SK-N-SH (cell line): ENCODE data around the gene TMEM131L. TPM values are rescaled to one million over a fixed set of nuclear protein-coding genes. Genes with fewer than 3 reads are reported as not detected.
A peak's percentile ranks its signal among the peaks of the same experiment; 100 is the strongest.

Experiments used
- CTCF ChIA-PET: fragments of 300-600, 350-600 bp; formaldehyde crosslinking; extraction: SDS; loops from one replicate; lab custom pipeline; 2021; lab: Yijun Ruan, JAX
- POLR2A ChIA-PET: fragments of 350-600 bp; sonication (Branson Sonifier 250); formaldehyde crosslinking; extraction: SDS; loops from one replicate; lab custom pipeline; 2020; ENCODE audit warnings: antibody characterized with exemption, inconsistent platforms; lab: Yijun Ruan, JAX
- DNase-seq: peaks from one replicate; pipeline ENCODE4 v3.0.0; 2012
- H2AFZ ChIP-seq: fragments of 200-600 bp; sonication (generic); 2 replicates; pipeline ENCODE4 v1.8.1; 2016; ENCODE audit warnings: antibody characterized with exemption, mild to moderate bottlenecking, low read depth
- H3F3A ChIP-seq: fragments of 200-600 bp; sonication (generic); replicated peaks from 2 replicates; pipeline ENCODE3; 2016; ENCODE audit warnings: antibody characterized with exemption, mild to moderate bottlenecking; ENCODE audit not compliant: insufficient read depth
- H3K27ac ChIP-seq, 2 experiments: fragments of 200-500 bp in 1 of 2; fragments of 200-600 bp in 1 of 2; sonication (Bioruptor generic) in 1 of 2; sonication (generic), shearing (Covaris generic) in 1 of 2; 2 replicates each; pipeline versions ENCODE4 v1.5.1 to v1.6.1; 2014 to 2016; ENCODE audit warnings: low read depth in 2 of 2, inconsistent platforms in 1 of 2, low read length in 1 of 2, mild to moderate bottlenecking in 1 of 2, mixed read lengths in 1 of 2
- H3K27me3 ChIP-seq: fragments of 200-600 bp; sonication (generic), shearing (Covaris generic); 2 replicates; pipeline ENCODE4 v1.6.1; 2016; ENCODE audit warnings: mixed run types; ENCODE audit not compliant: insufficient read depth
- H3K36me3 ChIP-seq, 2 experiments: fragments of 200-500 bp in 1 of 2; fragments of 200-600 bp in 1 of 2; sonication (Bioruptor generic) in 1 of 2; sonication (generic) in 1 of 2; replicated peaks in 1 of 2; 2 replicates each; pipeline versions ENCODE3 to v1.5.1; 2014 to 2016; ENCODE audit warnings: low read length in 1 of 2, mild to moderate bottlenecking in 1 of 2; ENCODE audit not compliant: insufficient read depth in 2 of 2, control insufficient read depth in 1 of 2
- H3K4me1 ChIP-seq, 2 experiments: fragments of 200-500 bp in 1 of 2; fragments of 200-600 bp in 1 of 2; sonication (Bioruptor generic) in 1 of 2; sonication (generic), shearing (Covaris generic) in 1 of 2; 2 replicates each; pipeline versions ENCODE4 v1.5.1 to v1.6.1; 2014 to 2016; ENCODE audit warnings: low read depth in 1 of 2, low read length in 1 of 2, mixed run types in 1 of 2; ENCODE audit not compliant: insufficient read depth in 2 of 2, control insufficient read depth in 1 of 2
- H3K4me2 ChIP-seq: fragments of 200-600 bp; sonication (generic), shearing (Covaris generic); 2 replicates; pipeline ENCODE4 v1.6.1; 2017; ENCODE audit warnings: mixed run types
- H3K4me3 ChIP-seq, 2 experiments: fragments of 200-500 bp in 1 of 2; fragments of 200-600 bp in 1 of 2; sonication (Bioruptor generic) in 1 of 2; sonication (generic), shearing (Covaris generic) in 1 of 2; 2 replicates each; pipeline versions ENCODE4 v1.5.1 to v1.8.1; 2014 to 2016; ENCODE audit warnings: low read depth in 2 of 2, inconsistent platforms in 1 of 2, low read length in 1 of 2, mild to moderate bottlenecking in 1 of 2, mixed read lengths in 1 of 2, moderate library complexity in 1 of 2
- H3K79me2 ChIP-seq: fragments of 200-600 bp; sonication (generic); 2 replicates; pipeline ENCODE4 v1.8.1; 2017; ENCODE audit warnings: mild to moderate bottlenecking; ENCODE audit not compliant: insufficient read depth
- H3K9ac ChIP-seq: fragments of 200-600 bp; sonication (generic); 2 replicates; pipeline ENCODE4 v1.6.1; 2017; ENCODE audit warnings: mixed run types
- H3K9me2 ChIP-seq: fragments of 200-600 bp; sonication (generic); 2 replicates; pipeline ENCODE4 v1.6.1; 2017; ENCODE audit warnings: mixed run types
- H3K9me3 ChIP-seq: fragments of 200-600 bp; sonication (generic); 2 replicates; pipeline ENCODE4 v1.6.1; 2017; ENCODE audit warnings: mixed run types, mild to moderate bottlenecking, moderate library complexity
- H4K20me1 ChIP-seq: fragments of 200-600 bp; sonication (generic); 2 replicates; pipeline ENCODE4 v1.6.1; 2017; ENCODE audit warnings: mild to moderate bottlenecking, mixed run types; ENCODE audit not compliant: insufficient read depth
- CHD2 ChIP-seq: fragments of 150-350 bp; IDR thresholded peaks from 2 replicates; pipeline ENCODE4 v1.6.1; 2018; ENCODE audit warnings: low read length; ENCODE audit not compliant: partially characterized antibody
- ELF1 ChIP-seq: IDR thresholded peaks from 2 replicates; pipeline ENCODE4 v1.4.0; 2012
- EZH2phosphoT487 ChIP-seq: fragments of 200-600 bp; sonication (generic); IDR thresholded peaks from 2 replicates; pipeline ENCODE4 v1.6.1; 2017; ENCODE audit warnings: low read depth, mixed run types, mild to moderate bottlenecking, antibody characterized with exemption, moderate library complexity, borderline replicate concordance
- FOSL2 ChIP-seq: IDR thresholded peaks from 2 replicates; pipeline ENCODE4 v1.4.0; 2012; ENCODE audit warnings: low read depth, mild to moderate bottlenecking, moderate library complexity, borderline replicate concordance
- JUND ChIP-seq: IDR thresholded peaks from 2 replicates; pipeline ENCODE4 v1.4.0; 2012
- MXI1 ChIP-seq: IDR thresholded peaks from 2 replicates; pipeline ENCODE4 v1.6.1; 2012; ENCODE audit warnings: mild to moderate bottlenecking, low read depth, low read length, improper control_type of control experiment
- NFIC ChIP-seq: IDR thresholded peaks from 2 replicates; pipeline ENCODE4 v1.4.0; 2012; ENCODE audit warnings: borderline replicate concordance
- NRF1 ChIP-seq: IDR thresholded peaks from 2 replicates; pipeline ENCODE4 v1.6.1; 2012; ENCODE audit warnings: low read depth, mild to moderate bottlenecking, low read length
- PBX3 ChIP-seq: IDR thresholded peaks from 2 replicates; pipeline ENCODE4; 2012
- POLR2AphosphoS5 ChIP-seq: IDR thresholded peaks from 2 replicates; pipeline ENCODE4 v1.6.1; 2012; ENCODE audit warnings: low read depth, low read length
- RAD21 ChIP-seq: IDR thresholded peaks from 2 replicates; pipeline ENCODE4 v1.6.1; 2012; ENCODE audit warnings: mild to moderate bottlenecking, low read length
- RCOR1 ChIP-seq: fragments of 150-350 bp; IDR thresholded peaks from 2 replicates; pipeline ENCODE4 v1.6.1; 2017; ENCODE audit warnings: antibody characterized with exemption, low read length
- RXRA ChIP-seq: IDR thresholded peaks from 2 replicates; pipeline ENCODE4 v1.4.0; 2012; ENCODE audit warnings: low read depth, mild to moderate bottlenecking, borderline replicate concordance
- TAF1 ChIP-seq: IDR thresholded peaks from 2 replicates; pipeline ENCODE4 v1.6.1; 2012; ENCODE audit warnings: low read depth, mild to moderate bottlenecking, low read length, moderate library complexity, borderline replicate concordance
- TCF12 ChIP-seq: IDR thresholded peaks from 2 replicates; pipeline ENCODE4 v1.4.0; 2012
- USF2 ChIP-seq: fragments of 150-350 bp; IDR thresholded peaks from 2 replicates; pipeline ENCODE4 v1.6.1; 2017; ENCODE audit warnings: antibody characterized with exemption, low read length, low read depth, borderline replicate concordance
- YY1 ChIP-seq: IDR thresholded peaks from 2 replicates; pipeline ENCODE4 v1.4.0; 2012; ENCODE audit warnings: low read depth, mild to moderate bottlenecking
- WGBS: methylation state at CpG from one replicate; pipeline ENCODE4 v1.1.6; 2017; ENCODE audit warnings: low lambda C conversion rate; 5-methylcytosine and 5-hydroxymethylcytosine counted together
- polyA plus RNA-seq, 3 experiments: library from polyadenylated mRNA; depleted of rRNA; stranded (reverse); fragments of >200 nt; gene quantifications; 2 replicates each; pipeline ENCODE4 v1.2.3, GENCODE V29; 2012
- TF ChIP-seq, protein P1 (sequence below): IDR thresholded peaks from 2 replicates; pipeline ENCODE4 v1.4.0; 2012; ENCODE audit warnings: low read depth, borderline replicate concordance
- TF ChIP-seq, protein P2 (sequence below): IDR thresholded peaks from 2 replicates; pipeline ENCODE4 v1.4.0; 2012; ENCODE audit warnings: low read depth, borderline replicate concordance

The TMEM131L gene
- polyA plus RNA-seq, 1 of the 3 experiments (the other 2 are of a cell fraction): 6.2 TPM

DNA sequence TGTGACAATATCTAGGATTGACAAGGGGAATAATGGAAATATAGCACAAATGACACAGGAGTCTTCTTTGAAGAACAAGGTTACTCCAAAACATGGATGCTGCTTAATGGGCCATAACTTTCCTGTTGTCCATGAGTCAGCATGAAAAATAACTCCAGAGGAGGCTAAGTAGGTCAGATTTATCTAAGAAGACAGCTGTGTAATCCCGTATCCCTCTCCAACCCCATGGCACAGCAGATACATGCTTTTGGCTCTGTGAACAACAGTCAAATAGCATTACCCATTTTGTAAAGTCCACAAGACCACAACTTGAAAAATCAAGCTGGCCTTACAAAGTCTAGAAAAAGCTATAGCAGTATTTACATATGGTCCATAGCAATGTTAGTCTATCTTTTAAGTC, 2.1 kb upstream of the TMEM131L start:
- Histone ChIP-seq H3K27me3 (no peaks in the 10 kb centered on the region), H3K36me3 (no peaks in the 10 kb centered on the region), H3K4me3 (no peak overlapping the region), H2AFZ (no peak overlapping the region), H3K27ac (peak overlapping the region in 1 of 2 experiments; percentile 34; a peak in 1 of 4 replicates), H3K9me2 (no peaks in the 10 kb centered on the region), H3K4me2 (no peak overlapping the region), H3K79me2 (peaks cover 23% of the 10 kb centered on the region), H3K9me3 (no peaks in the 10 kb centered on the region), H3K4me1 (peaks cover 26 to 30% of the 10 kb centered on the region in 2 experiments), H3K9ac (no peak overlapping the region), H4K20me1 (no peaks in the 10 kb centered on the region), H3F3A (peaks cover 9% of the 10 kb centered on the region)
- TF ChIP-seq POLR2AphosphoS5 (no peak), CHD2 (no peak), PBX3 (peak; percentile 54), TCF12 (0 out of 2 replicates have a peak, but pooled peaks have one; percentile 8), RAD21 (no peak), JUND (0 out of 2 replicates have a peak, but pooled peaks have one; percentile 5), FOSL2 (peak; percentile 21; the same call in 1 of the 2 replicates), EZH2phosphoT487 (no peak)
- WGBS: 58% methylated on average over 1 of the region's 1 CpG
- POLR2A ChIA-PET: no interaction called here
- CTCF ChIA-PET: interaction anchor here (1.0 to 1.1 kb wide), 2 partner anchors 42 to 110 kb away, joined by 3 to 4 read pairs; no protein-coding TSS in a partner anchor
- DNase-seq: no peak

GRCh38 chr4:153465140-153465539, 1.0 kb upstream of the TMEM131L start:
- CTCF ChIA-PET: interaction anchor here (0.7 to 2.5 kb wide), 8 partner anchors 12 to 322 kb away, joined by 3 to 18 read pairs (median 5); partner anchors contain the start of gene MND1
- DNase-seq: no peak
- H3K4me3 ChIP-seq: no peak overlapping the region; a peak in 1 of 4 replicates

More at GRCh38 chr4:153465140-153465539, 1.0 kb upstream of the TMEM131L start:
- Histone ChIP-seq H3K79me2 (peaks cover 33% of the 10 kb centered on the region), H3K9ac (no peak overlapping the region), H3K36me3 (no peaks in the 10 kb centered on the region), H3K9me3 (no peaks in the 10 kb centered on the region), H4K20me1 (no peaks in the 10 kb centered on the region), H3K4me1 (peaks cover 26 to 31% of the 10 kb centered on the region in 2 experiments), H3K27ac (peak overlapping the region in 1 of 2 experiments; percentile 90; a peak in 2 of 4 replicates), H3F3A (peaks cover 9% of the 10 kb centered on the region), H3K9me2 (no peaks in the 10 kb centered on the region), H3K27me3 (no peaks in the 10 kb centered on the region), H3K4me2 (peak overlapping the region; percentile 97), H2AFZ (peak overlapping the region; percentile 94; the same call in 1 of the 2 replicates)
- WGBS: 79% methylated on average over 4 of the region's 4 CpGs
- no peak for TF ChIP-seq RXRA
- TF ChIP-seq ELF1: no peak
- no peak for TF ChIP-seq NRF1
- TF ChIP-seq NFIC: no peak
- no peak for TF ChIP-seq RCOR1
- TF ChIP-seq, protein P1, sequence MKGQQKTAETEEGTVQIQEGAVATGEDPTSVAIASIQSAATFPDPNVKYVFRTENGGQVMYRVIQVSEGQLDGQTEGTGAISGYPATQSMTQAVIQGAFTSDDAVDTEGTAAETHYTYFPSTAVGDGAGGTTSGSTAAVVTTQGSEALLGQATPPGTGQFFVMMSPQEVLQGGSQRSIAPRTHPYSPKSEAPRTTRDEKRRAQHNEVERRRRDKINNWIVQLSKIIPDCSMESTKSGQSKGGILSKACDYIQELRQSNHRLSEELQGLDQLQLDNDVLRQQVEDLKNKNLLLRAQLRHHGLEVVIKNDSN: no peak
- TF ChIP-seq, protein P2, sequence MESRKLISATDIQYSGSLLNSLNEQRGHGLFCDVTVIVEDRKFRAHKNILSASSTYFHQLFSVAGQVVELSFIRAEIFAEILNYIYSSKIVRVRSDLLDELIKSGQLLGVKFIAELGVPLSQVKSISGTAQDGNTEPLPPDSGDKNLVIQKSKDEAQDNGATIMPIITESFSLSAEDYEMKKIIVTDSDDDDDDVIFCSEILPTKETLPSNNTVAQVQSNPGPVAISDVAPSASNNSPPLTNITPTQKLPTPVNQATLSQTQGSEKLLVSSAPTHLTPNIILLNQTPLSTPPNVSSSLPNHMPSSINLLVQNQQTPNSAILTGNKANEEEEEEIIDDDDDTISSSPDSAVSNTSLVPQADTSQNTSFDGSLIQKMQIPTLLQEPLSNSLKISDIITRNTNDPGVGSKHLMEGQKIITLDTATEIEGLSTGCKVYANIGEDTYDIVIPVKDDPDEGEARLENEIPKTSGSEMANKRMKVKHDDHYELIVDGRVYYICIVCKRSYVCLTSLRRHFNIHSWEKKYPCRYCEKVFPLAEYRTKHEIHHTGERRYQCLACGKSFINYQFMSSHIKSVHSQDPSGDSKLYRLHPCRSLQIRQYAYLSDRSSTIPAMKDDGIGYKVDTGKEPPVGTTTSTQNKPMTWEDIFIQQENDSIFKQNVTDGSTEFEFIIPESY: no peak
- no peak for TF ChIP-seq TAF1
- TF ChIP-seq MXI1: no peak
- no peak for TF ChIP-seq USF2
- no peak for TF ChIP-seq YY1
- POLR2A ChIA-PET: interaction anchor here (1.0 to 1.3 kb wide), 5 partner anchors 21 to 120 kb away, joined by 3 to 5 read pairs (median 3); no protein-coding TSS in a partner anchor
